ENCODE results near the gene EXOC6. TPM values are rescaled to one million over a fixed set of nuclear protein-coding genes. Genes with fewer than 3 reads are reported as not detected.

Gene EXOC6
- total and polyA plus RNA-seq, 7 donors = 7.4 to 27.8 (median 14.4) TPM

DNA sequence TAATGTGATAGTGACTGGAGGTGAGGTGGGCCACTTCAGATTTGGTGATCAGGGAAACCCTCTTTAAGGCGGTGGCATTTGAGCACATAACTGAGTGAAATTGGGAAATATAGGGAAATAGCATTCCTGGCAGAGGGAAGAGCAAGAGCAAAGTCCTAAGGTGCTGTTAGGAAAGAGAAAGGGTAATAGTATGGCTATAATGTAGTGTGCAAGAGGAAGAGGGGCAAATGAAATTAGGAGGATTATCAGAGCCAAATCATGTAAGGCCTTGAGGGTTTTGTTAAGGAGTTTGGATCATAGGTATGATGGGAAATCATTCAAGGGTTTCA, 184.5 kb downstream of the EXOC6 start:
- 96% methylated on average over 1 of the region's 1 CpG for WGBS, 3 donors
- intact Hi-C loops (cut with DNase I) = no loop called here
- Histone ChIP-seq H3K4me1 (no peaks in the 10 kb centered on the region), H3K27me3 (ENCODE audit: insufficient read depth in 3 of 3, low read length in 2 of 3) (no peaks in the 10 kb centered on the region), H3K9me3 (no peaks in the 10 kb centered on the region), H3K4me3 (no peak overlapping the region), H3K36me3 (ENCODE audit: insufficient read depth in 1 of 2, low read depth in 1 of 2) (peaks cover 0 to 2% of the 10 kb centered on the region in 2 donors), H3K27ac (no peak overlapping the region)
- DNase-seq (no peak), ATAC-seq (no peak)
- TF ChIP-seq, protein P1, sequence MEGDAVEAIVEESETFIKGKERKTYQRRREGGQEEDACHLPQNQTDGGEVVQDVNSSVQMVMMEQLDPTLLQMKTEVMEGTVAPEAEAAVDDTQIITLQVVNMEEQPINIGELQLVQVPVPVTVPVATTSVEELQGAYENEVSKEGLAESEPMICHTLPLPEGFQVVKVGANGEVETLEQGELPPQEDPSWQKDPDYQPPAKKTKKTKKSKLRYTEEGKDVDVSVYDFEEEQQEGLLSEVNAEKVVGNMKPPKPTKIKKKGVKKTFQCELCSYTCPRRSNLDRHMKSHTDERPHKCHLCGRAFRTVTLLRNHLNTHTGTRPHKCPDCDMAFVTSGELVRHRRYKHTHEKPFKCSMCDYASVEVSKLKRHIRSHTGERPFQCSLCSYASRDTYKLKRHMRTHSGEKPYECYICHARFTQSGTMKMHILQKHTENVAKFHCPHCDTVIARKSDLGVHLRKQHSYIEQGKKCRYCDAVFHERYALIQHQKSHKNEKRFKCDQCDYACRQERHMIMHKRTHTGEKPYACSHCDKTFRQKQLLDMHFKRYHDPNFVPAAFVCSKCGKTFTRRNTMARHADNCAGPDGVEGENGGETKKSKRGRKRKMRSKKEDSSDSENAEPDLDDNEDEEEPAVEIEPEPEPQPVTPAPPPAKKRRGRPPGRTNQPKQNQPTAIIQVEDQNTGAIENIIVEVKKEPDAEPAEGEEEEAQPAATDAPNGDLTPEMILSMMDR (IDR thresholded peaks at IDR 0.05) = no peak

DNA sequence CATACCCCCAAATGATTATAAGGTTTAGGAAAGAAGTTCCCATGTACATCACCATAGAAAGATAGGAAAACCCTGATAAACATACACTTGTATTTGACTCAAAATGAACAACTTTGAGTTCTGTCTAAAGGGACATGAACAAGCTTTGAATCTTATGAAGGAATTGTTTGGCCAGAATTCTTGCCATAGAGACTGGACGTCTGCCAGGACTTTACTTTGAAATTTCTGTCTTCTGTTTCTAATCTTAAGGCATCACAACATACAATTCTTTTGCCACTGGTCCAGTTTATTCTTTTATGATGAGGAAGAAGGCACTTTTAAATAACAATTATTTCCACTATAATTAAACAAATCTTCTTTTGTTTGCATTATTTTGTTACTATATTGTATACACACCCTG, 186.1 kb downstream of the EXOC6 start:
- ATAC-seq (no peak), DNase-seq (no peak)
- no peak overlapping the region for H3K4me3 ChIP-seq
- H3K27ac ChIP-seq = no peak overlapping the region
- no peaks in the 10 kb centered on the region for H3K27me3 ChIP-seq (ENCODE audit: insufficient read depth in 3 of 3, low read length in 2 of 3)
- 50 to 71% (median 61%) methylated on average over 1 of the region's 1 CpG for WGBS, 3 donors
- H3K4me1 ChIP-seq = no peaks in the 10 kb centered on the region
- H3K36me3 ChIP-seq (ENCODE audit: insufficient read depth in 1 of 2, low read depth in 1 of 2) = no peaks in the 10 kb centered on the region
- H3K9me3 ChIP-seq = no peaks in the 10 kb centered on the region
- TF ChIP-seq, protein P1 (IDR thresholded peaks at IDR 0.05) = no peak
- intact Hi-C loops (cut with DNase I) = no loop called here

- no peak for ATAC-seq
- WGBS, 3 donors = 92 to 100% (median 95%) methylated on average over 1 of the region's 1 CpG
- intact Hi-C loops (cut with DNase I) = no loop called here
- TF ChIP-seq, protein P1 (IDR thresholded peaks at IDR 0.05) = no peak
- Histone ChIP-seq H3K36me3 (ENCODE audit: insufficient read depth in 1 of 2, low read depth in 1 of 2) (no peaks in the 10 kb centered on the region), H3K27me3 (ENCODE audit: insufficient read depth in 3 of 3, low read length in 2 of 3) (no peaks in the 10 kb centered on the region), H3K4me3 (no peak overlapping the region), H3K9me3 (no peaks in the 10 kb centered on the region), H3K27ac (no peak overlapping the region), H3K4me1 (no peaks in the 10 kb centered on the region)
- DNase-seq = no peak
Measured at GRCh38 chr10:93039110-93039509, 190.8 kb downstream of the EXOC6 start.

DNA sequence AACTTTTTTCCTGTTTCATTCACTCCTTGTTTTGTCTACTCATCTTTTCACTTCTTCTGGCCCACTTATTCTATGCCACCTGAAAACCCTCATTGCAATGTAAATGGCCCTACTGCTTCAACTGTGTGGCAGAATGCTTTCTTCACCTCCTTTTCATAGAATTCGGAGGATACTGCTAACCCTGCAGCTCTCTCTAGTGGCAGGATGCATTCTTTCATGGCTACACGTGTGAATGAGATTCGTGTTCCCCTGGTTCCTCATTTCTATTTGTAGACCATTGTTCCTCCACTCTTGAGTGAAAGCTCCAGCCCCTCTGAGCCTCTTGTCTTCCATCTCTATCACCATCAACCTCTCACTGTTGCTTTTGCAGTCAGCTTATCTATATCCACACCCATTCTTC, 191.4 kb downstream of the EXOC6 start:
- TF ChIP-seq, protein P1 (IDR thresholded peaks at IDR 0.05) = no peak
- intact Hi-C loops (cut with DNase I) = no loop called here
- H3K36me3 ChIP-seq (ENCODE audit: insufficient read depth in 1 of 2, low read depth in 1 of 2) = no peaks in the 10 kb centered on the region
- H3K27ac ChIP-seq = no peak overlapping the region
- 36 to 47% (median 47%) methylated on average over 3 of the region's 3 CpGs for WGBS, 3 donors
- ATAC-seq = peak in 1 of 4 donors; percentile 48
- H3K4me1 ChIP-seq = no peaks in the 10 kb centered on the region
- H3K27me3 ChIP-seq (ENCODE audit: insufficient read depth in 3 of 3, low read length in 2 of 3) = no peaks in the 10 kb centered on the region
- H3K4me3 ChIP-seq = no peak overlapping the region
- H3K9me3 ChIP-seq = no peaks in the 10 kb centered on the region
- no peak for DNase-seq

DNA sequence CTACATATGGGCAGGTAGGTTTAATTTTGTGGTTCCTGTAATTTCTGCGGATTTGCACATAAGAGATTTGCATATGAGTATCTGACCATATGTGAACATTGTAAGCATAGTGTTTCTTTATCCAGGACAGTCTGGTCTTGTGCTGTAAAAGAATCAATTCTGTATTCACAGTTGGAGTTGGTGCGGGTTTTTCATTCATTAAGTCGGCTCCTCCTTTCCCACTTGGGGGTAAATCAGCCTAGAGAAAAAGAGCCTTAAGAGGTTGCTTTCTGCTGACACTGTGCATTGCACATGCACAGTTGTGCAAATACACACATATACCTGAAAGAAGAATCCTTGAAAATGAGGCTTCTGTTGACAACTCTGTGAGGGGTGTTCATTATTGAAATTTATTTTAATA, 206.2 kb downstream of the EXOC6 start:
- no peaks in the 10 kb centered on the region for H3K9me3 ChIP-seq
- no peaks in the 10 kb centered on the region for H3K4me1 ChIP-seq
- DNase-seq (no peak), ATAC-seq (no peak)
- no peak overlapping the region for H3K27ac ChIP-seq
- peaks cover 0 to 4% (median 0%) of the 10 kb centered on the region in 3 donors for H3K27me3 ChIP-seq (ENCODE audit: insufficient read depth in 3 of 3, low read length in 2 of 3)
- TF ChIP-seq, protein P1 (IDR thresholded peaks at IDR 0.05) = no peak
- intact Hi-C loops (cut with DNase I) = no loop called here
- no peak overlapping the region for H3K4me3 ChIP-seq
- WGBS, 3 donors = 92 to 94% (median 93%) methylated on average over 3 of the region's 3 CpGs
- H3K36me3 ChIP-seq (ENCODE audit: insufficient read depth in 1 of 2, low read depth in 1 of 2) = peaks cover 0 to 16% of the 10 kb centered on the region in 2 donors

Data from psoas muscle (tissue), 8 donors.